WERI-Rb-1 (cell line): Measurements from ENCODE around the gene TRIB2.

Experiments used
- DNase-seq: peaks from one replicate; pipeline ENCODE4 v3.0.0-alpha.2; 2020
- H3K27ac ChIP-seq: fragments of 250-450 bp; sonication (Bioruptor Pico); 2 replicates; pipeline ENCODE4 v1.5.1; 2020; ENCODE audit warnings: mild to moderate bottlenecking, moderate library complexity
- H3K27me3 ChIP-seq: fragments of 250-450 bp; sonication (Bioruptor Pico); 2 replicates; pipeline ENCODE4 v1.5.1; 2021; ENCODE audit warnings: mild to moderate bottlenecking, low read depth, moderate library complexity; ENCODE audit not compliant: insufficient read depth, severe bottlenecking
- H3K36me3 ChIP-seq: fragments of 250-450 bp; sonication (Bioruptor Pico); 2 replicates; pipeline ENCODE4 v1.5.1; 2020; ENCODE audit warnings: mild to moderate bottlenecking, moderate library complexity
- H3K4me3 ChIP-seq: 2 replicates; pipeline ENCODE4 v1.5.1; 2011; ENCODE audit warnings: low read depth, mild to moderate bottlenecking, control low read depth, low read length
- H3K9me3 ChIP-seq: fragments of 250-450 bp; sonication (Bioruptor Pico); 2 replicates; pipeline ENCODE4 v1.5.1; 2021; ENCODE audit warnings: mild to moderate bottlenecking, moderate library complexity; ENCODE audit not compliant: severe bottlenecking
- CTCF ChIP-seq: IDR thresholded peaks from 2 replicates; pipeline ENCODE4 v1.5.1; 2011; ENCODE audit warnings: low read depth, mild to moderate bottlenecking, control low read depth, inconsistent platforms, low read length

TRIB2 gene

GRCh38 chr2:12722447-12723316 lies 5.9 kb downstream of the TRIB2 start:
- DNase-seq, result no peak
- Histone ChIP-seq H3K27ac (no peak overlapping the region), H3K4me3 (no peak overlapping the region), H3K36me3 (no peaks in the 10 kb centered on the region), H3K9me3 (no peaks in the 10 kb centered on the region), H3K27me3 (peaks cover 16% of the 10 kb centered on the region)
- no peak for TF ChIP-seq CTCF

- TF ChIP-seq CTCF, result no peak
- H3K9me3 ChIP-seq, result no peaks in the 10 kb centered on the region
- no peak overlapping the region for H3K27ac ChIP-seq
- peaks cover 5% of the 10 kb centered on the region for H3K27me3 ChIP-seq
- H3K4me3 ChIP-seq, result no peak overlapping the region
- no peaks in the 10 kb centered on the region; the same call in 1 of the 2 replicates for H3K36me3 ChIP-seq
- DNase-seq, result no peak
These were observed 7.2 kb downstream of the TRIB2 start for GRCh38 chr2:12723736-12724463.

- H3K9me3 ChIP-seq, result no peaks in the 10 kb centered on the region
- H3K4me3 ChIP-seq, result no peak overlapping the region
- no peak for DNase-seq
- no peaks in the 10 kb centered on the region for H3K27me3 ChIP-seq
- no peak for TF ChIP-seq CTCF
- no peak overlapping the region for H3K27ac ChIP-seq
- no peaks in the 10 kb centered on the region; the same call in 1 of the 2 replicates for H3K36me3 ChIP-seq
These were observed 8.8 kb downstream of the TRIB2 start for GRCh38 chr2:12725233-12726187.

- DNase-seq, result no peak
- Histone ChIP-seq H3K4me3 (no peak overlapping the region), H3K27me3 (no peaks in the 10 kb centered on the region), H3K27ac (no peak overlapping the region), H3K9me3 (no peaks in the 10 kb centered on the region), H3K36me3 (no peaks in the 10 kb centered on the region; the same call in 1 of the 2 replicates)
- no peak for TF ChIP-seq CTCF
These were observed 9.5 kb downstream of the TRIB2 start for GRCh38 chr2:12726271-12726670.

- Histone ChIP-seq H3K4me3 (no peak overlapping the region), H3K27ac (no peak overlapping the region), H3K36me3 (no peaks in the 10 kb centered on the region; the same call in 1 of the 2 replicates), H3K9me3 (no peaks in the 10 kb centered on the region), H3K27me3 (no peaks in the 10 kb centered on the region)
- no peak for TF ChIP-seq CTCF
- no peak for DNase-seq
These were observed 10.3 kb downstream of the TRIB2 start for GRCh38 chr2:12727065-12727464.
